ENCODE data around the gene ZDHHC14. TPM values are rescaled to one million over a fixed set of nuclear protein-coding genes. Genes with fewer than 3 reads are reported as not detected.

The ZDHHC14 gene
- total and polyA plus RNA-seq, 2 experiments from 2014 or later = 3.0 to 7.4 TPM

DNA sequence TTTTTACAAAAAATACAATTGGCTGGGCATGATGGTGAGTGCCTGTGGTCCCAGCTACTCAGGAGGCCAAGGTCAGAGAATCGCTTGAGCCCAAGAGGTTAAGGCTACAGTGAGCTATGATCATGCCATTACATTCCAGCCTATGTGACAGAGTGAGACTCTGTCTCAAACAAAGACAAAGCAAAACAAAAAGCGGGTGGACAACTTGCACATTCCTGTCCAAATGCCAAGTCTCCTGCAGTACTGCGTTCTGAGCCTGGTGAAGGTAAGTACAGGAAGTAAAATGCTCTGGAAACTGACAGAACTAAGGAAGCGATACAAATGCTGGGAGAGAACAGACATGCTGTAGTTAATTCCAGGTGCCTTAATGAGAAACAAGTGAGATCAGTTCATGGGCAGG, 37.3 kb upstream of the ZDHHC14 start:
- DNase-seq (ENCODE audit: low spot score) = no peak
- no peaks in the 10 kb centered on the region for H4K20me1 ChIP-seq (replicated peaks; ENCODE audit: insufficient read depth)
- no peaks in the 10 kb centered on the region for H3K9me2 ChIP-seq (ENCODE audit: insufficient read depth)
- TF ChIP-seq, protein P1, sequence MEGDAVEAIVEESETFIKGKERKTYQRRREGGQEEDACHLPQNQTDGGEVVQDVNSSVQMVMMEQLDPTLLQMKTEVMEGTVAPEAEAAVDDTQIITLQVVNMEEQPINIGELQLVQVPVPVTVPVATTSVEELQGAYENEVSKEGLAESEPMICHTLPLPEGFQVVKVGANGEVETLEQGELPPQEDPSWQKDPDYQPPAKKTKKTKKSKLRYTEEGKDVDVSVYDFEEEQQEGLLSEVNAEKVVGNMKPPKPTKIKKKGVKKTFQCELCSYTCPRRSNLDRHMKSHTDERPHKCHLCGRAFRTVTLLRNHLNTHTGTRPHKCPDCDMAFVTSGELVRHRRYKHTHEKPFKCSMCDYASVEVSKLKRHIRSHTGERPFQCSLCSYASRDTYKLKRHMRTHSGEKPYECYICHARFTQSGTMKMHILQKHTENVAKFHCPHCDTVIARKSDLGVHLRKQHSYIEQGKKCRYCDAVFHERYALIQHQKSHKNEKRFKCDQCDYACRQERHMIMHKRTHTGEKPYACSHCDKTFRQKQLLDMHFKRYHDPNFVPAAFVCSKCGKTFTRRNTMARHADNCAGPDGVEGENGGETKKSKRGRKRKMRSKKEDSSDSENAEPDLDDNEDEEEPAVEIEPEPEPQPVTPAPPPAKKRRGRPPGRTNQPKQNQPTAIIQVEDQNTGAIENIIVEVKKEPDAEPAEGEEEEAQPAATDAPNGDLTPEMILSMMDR (conservative IDR thresholded peaks at IDR 0.05; ENCODE audit: low read depth in 2 of 2) = no peak
- TF ChIP-seq, protein P2, sequence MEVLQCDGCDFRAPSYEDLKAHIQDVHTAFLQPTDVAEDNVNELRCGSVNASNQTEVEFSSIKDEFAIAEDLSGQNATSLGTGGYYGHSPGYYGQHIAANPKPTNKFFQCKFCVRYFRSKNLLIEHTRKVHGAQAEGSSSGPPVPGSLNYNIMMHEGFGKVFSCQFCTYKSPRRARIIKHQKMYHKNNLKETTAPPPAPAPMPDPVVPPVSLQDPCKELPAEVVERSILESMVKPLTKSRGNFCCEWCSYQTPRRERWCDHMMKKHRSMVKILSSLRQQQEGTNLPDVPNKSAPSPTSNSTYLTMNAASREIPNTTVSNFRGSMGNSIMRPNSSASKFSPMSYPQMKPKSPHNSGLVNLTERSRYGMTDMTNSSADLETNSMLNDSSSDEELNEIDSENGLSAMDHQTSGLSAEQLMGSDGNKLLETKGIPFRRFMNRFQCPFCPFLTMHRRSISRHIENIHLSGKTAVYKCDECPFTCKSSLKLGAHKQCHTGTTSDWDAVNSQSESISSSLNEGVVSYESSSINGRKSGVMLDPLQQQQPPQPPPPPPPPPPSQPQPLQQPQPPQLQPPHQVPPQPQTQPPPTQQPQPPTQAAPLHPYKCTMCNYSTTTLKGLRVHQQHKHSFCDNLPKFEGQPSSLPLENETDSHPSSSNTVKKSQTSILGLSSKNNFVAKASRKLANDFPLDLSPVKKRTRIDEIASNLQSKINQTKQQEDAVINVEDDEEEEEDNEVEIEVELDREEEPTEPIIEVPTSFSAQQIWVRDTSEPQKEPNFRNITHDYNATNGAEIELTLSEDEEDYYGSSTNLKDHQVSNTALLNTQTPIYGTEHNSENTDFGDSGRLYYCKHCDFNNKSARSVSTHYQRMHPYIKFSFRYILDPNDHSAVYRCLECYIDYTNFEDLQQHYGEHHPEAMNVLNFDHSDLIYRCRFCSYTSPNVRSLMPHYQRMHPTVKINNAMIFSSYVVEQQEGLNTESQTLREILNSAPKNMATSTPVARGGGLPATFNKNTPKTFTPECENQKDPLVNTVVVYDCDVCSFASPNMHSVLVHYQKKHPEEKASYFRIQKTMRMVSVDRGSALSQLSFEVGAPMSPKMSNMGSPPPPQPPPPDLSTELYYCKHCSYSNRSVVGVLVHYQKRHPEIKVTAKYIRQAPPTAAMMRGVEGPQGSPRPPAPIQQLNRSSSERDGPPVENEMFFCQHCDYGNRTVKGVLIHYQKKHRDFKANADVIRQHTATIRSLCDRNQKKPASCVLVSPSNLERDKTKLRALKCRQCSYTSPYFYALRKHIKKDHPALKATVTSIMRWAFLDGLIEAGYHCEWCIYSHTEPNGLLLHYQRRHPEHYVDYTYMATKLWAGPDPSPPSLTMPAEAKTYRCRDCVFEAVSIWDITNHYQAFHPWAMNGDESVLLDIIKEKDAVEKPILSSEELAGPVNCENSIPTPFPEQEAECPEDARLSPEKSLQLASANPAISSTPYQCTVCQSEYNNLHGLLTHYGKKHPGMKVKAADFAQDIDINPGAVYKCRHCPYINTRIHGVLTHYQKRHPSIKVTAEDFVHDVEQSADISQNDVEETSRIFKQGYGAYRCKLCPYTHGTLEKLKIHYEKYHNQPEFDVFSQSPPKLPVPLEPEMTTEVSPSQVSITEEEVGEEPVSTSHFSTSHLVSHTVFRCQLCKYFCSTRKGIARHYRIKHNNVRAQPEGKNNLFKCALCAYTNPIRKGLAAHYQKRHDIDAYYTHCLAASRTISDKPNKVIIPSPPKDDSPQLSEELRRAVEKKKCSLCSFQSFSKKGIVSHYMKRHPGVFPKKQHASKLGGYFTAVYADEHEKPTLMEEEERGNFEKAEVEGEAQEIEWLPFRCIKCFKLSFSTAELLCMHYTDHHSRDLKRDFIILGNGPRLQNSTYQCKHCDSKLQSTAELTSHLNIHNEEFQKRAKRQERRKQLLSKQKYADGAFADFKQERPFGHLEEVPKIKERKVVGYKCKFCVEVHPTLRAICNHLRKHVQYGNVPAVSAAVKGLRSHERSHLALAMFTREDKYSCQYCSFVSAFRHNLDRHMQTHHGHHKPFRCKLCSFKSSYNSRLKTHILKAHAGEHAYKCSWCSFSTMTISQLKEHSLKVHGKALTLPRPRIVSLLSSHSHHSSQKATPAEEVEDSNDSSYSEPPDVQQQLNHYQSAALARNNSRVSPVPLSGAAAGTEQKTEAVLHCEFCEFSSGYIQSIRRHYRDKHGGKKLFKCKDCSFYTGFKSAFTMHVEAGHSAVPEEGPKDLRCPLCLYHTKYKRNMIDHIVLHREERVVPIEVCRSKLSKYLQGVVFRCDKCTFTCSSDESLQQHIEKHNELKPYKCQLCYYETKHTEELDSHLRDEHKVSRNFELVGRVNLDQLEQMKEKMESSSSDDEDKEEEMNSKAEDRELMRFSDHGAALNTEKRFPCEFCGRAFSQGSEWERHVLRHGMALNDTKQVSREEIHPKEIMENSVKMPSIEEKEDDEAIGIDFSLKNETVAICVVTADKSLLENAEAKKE (CRISPR knock-in tag; IDR thresholded peaks at IDR 0.05) = no peak
- TF ChIP-seq ZNF331 (CRISPR knock-in tag; IDR thresholded peaks at IDR 0.05; ENCODE audit: low read depth) (no peak), JUNB (IDR thresholded peaks at IDR 0.05; ENCODE audit: unreplicated experiment) (no peak), POLR2AphosphoS5 (IDR thresholded peaks at IDR 0.05; ENCODE audit: low read depth) (no peak), CREB1 (CRISPR knock-in tag; IDR thresholded peaks at IDR 0.05; ENCODE audit: low read depth) (no peak), EZH2 (IDR thresholded peaks at IDR 0.05; ENCODE audit: low read depth, unreplicated experiment) (no peak), EZH2phosphoT487 (IDR thresholded peaks at IDR 0.05; ENCODE audit: unreplicated experiment) (no peak), STAT1 (IDR thresholded peaks at IDR 0.05; ENCODE audit: unreplicated experiment) (no peak)
- TF ChIP-seq, protein P3, sequence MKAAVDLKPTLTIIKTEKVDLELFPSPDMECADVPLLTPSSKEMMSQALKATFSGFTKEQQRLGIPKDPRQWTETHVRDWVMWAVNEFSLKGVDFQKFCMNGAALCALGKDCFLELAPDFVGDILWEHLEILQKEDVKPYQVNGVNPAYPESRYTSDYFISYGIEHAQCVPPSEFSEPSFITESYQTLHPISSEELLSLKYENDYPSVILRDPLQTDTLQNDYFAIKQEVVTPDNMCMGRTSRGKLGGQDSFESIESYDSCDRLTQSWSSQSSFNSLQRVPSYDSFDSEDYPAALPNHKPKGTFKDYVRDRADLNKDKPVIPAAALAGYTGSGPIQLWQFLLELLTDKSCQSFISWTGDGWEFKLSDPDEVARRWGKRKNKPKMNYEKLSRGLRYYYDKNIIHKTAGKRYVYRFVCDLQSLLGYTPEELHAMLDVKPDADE (IDR thresholded peaks at IDR 0.05) = no peak
- TF ChIP-seq, protein P4, sequence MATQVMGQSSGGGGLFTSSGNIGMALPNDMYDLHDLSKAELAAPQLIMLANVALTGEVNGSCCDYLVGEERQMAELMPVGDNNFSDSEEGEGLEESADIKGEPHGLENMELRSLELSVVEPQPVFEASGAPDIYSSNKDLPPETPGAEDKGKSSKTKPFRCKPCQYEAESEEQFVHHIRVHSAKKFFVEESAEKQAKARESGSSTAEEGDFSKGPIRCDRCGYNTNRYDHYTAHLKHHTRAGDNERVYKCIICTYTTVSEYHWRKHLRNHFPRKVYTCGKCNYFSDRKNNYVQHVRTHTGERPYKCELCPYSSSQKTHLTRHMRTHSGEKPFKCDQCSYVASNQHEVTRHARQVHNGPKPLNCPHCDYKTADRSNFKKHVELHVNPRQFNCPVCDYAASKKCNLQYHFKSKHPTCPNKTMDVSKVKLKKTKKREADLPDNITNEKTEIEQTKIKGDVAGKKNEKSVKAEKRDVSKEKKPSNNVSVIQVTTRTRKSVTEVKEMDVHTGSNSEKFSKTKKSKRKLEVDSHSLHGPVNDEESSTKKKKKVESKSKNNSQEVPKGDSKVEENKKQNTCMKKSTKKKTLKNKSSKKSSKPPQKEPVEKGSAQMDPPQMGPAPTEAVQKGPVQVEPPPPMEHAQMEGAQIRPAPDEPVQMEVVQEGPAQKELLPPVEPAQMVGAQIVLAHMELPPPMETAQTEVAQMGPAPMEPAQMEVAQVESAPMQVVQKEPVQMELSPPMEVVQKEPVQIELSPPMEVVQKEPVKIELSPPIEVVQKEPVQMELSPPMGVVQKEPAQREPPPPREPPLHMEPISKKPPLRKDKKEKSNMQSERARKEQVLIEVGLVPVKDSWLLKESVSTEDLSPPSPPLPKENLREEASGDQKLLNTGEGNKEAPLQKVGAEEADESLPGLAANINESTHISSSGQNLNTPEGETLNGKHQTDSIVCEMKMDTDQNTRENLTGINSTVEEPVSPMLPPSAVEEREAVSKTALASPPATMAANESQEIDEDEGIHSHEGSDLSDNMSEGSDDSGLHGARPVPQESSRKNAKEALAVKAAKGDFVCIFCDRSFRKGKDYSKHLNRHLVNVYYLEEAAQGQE (IDR thresholded peaks at IDR 0.05; ENCODE audit: unreplicated experiment) = no peak
- H3K4me1 ChIP-seq (ENCODE audit: insufficient read depth) = no peaks in the 10 kb centered on the region
- no peaks in the 10 kb centered on the region for H3F3A ChIP-seq (replicated peaks; ENCODE audit: low read depth)
- H3K27me3 ChIP-seq (ENCODE audit: insufficient read depth) = no peaks in the 10 kb centered on the region
- ATAC-seq = no peak
- no peak overlapping the region for H3K27ac Mint-ChIP-seq
- no peaks in the 10 kb centered on the region for H3K9me3 Mint-ChIP-seq
- no peak overlapping the region for H3K4me2 ChIP-seq
- H3K4me1 Mint-ChIP-seq = no peaks in the 10 kb centered on the region
- H3K27ac ChIP-seq (ENCODE audit: low read depth) = no peak overlapping the region
- H2AFZ ChIP-seq = no peak overlapping the region
- no peak overlapping the region for H3K4me3 ChIP-seq
- no peaks in the 10 kb centered on the region for H3K36me3 Mint-ChIP-seq (ENCODE audit: low read depth)
- no peaks in the 10 kb centered on the region for H3K36me3 ChIP-seq (ENCODE audit: insufficient read depth)
- peaks cover 2% of the 10 kb centered on the region for H3K27me3 Mint-ChIP-seq (ENCODE audit: insufficient read depth, low read depth, poor library complexity)
- H3K79me2 ChIP-seq (replicated peaks; ENCODE audit: insufficient read depth) = no peaks in the 10 kb centered on the region
- no peak overlapping the region for H3K4me3 Mint-ChIP-seq
